ENCODE data around the gene HELZ2.
"Not testable (repeated sequence)": the region's sequence is repeated elsewhere in the genome, so short reads cannot be mapped to it uniquely, and the experiment has no call there.

Gene HELZ2, protein sequence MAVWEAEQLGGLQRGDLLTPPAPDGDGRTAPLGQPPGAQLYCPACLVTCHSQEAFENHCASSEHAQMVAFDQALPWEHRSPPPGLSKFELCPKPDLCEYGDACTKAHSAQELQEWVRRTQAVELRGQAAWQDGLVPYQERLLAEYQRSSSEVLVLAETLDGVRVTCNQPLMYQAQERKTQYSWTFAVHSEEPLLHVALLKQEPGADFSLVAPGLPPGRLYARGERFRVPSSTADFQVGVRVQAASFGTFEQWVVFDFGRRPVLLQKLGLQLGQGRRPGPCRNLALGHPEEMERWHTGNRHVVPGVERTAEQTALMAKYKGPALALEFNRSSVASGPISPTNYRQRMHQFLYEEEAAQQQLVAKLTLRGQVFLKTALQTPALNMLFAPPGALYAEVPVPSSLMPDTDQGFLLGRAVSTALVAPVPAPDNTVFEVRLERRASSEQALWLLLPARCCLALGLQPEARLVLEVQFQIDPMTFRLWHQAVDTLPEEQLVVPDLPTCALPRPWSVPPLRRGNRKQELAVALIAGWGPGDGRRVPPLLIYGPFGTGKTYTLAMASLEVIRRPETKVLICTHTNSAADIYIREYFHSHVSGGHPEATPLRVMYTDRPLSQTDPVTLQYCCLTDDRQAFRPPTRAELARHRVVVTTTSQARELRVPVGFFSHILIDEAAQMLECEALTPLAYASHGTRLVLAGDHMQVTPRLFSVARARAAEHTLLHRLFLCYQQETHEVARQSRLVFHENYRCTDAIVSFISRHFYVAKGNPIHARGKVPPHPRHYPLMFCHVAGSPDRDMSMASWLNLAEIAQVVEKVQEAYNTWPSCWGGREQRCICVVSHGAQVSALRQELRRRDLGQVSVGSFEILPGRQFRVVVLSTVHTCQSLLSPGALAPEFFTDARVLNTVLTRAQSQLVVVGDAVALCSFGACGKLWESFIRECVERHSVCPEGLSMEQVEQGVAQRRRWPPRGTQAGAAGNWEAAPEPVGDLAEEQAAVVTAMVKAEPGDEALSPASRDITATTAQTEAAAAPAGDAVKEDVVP (N-terminal part only)

DNA sequence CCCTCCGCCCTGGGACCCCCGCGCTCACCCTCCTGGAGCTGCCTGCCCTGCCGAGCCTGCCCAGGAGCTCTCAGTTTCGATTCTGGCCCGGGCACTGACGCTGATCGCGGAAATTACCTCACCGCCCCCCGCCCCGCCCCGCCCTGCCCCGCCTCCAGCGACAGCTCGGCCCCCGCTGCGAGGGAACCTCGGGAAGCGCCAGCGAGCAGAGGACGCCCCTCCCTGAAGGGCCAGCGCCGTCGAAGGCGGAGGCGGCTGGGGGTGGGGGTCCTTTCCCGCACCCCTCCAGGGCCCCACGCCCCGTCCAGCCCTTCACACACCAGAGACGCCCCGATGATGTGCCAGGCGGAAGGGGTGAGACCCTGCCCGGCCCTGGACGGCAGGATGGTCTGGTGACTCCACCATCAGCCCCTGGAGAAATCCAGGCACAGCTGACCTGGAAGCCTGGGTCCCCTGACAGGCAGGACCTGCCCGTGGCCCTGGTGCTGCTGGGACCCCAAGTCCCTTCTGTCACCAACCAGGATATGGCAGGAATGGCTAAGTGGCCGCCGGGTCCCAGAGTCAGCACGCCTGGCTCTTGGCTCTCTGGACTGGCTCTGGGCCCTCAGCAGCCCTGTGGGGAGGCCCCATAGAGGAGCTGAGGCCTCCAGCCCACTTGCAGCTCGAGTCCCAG, at the start of gene HELZ2:
HELZ2 (minus strand) TSS at position 84 of the 673 bp plus-strand sequence. CDS start 1,854 bp downstream, outside the sequence.
- DNase-seq: peak; percentile 66

DNA sequence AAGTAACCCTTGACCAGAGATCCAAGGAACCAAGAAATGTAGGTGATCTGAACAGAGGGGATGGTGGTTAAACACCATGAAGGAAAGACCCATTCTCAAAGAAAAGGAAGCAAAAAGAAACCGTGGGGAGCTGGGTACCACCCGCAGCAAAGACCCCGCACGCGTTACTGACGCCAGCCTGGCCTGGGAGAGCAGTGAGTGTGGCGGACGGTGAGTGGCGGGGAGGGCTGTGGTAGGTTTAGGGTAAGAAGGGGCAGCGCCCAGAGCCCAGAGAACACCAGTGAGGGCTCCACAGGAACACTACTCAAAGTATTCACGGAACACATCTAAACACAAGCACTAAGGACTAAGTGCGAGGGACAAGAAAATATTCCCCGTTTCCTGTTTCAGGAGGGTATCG, 48.7 kb upstream of the HELZ2 start:
- no peak for DNase-seq

DNA sequence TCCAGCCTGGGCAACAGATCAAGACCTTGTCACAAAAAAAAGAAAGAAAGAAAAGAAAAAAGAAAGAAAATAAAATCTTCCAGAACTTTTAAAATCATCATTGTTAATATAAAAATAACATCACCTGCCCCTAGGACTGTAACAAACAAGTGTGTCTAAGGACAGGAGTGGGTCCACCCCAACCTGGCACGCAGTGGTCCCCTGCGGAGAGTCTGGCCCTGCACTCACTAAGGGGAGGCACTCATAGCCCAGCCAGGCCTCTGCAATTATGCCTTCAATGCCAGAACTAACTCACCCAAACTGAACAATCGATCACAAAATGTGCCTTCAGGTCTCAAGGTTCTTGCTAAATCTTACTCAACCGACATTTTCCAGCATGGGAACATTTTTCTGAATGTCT, 48.1 kb upstream of the HELZ2 start:
- DNase-seq: no peak

DNA sequence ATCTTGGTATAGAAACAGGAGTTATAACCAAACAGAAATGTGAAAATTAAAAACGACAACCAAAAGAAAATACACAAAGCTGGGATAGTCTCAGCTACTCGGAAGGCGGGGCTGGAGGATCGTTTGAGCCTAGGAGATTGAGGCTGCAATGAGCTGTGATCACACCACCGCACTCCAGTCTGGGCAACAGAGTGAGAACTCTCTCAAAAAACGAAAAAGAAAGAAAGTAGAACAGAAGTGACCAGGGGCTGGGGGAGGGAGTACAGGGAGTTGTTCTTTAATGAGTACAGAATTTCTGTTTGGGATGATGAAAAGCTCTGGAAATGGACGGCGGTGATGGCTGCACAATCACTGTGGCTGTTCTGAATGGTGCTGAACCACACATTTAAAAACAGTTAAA, 47.0 kb upstream of the HELZ2 start:
- no peak for DNase-seq

DNA sequence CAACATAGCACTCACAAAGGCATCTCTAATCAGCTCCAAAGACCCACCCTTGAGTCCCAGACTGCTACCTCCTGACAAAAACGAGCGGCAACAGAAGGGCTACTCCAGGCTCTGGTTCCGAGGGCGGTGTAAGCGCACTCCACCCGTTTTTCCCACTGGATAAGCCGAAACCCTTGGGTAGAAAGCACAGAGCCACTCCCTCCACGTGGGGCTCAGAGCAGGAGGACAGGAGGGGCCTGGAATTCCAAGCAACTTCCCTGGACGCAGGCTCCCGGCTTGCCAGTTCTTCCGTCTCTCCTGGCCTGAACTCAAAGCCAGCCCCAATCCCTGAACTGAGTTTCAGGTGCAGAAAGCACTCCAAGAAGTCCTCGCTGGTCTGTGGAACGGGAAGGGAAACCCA, 45.5 kb upstream of the HELZ2 start:
- DNase-seq: no peak

DNA sequence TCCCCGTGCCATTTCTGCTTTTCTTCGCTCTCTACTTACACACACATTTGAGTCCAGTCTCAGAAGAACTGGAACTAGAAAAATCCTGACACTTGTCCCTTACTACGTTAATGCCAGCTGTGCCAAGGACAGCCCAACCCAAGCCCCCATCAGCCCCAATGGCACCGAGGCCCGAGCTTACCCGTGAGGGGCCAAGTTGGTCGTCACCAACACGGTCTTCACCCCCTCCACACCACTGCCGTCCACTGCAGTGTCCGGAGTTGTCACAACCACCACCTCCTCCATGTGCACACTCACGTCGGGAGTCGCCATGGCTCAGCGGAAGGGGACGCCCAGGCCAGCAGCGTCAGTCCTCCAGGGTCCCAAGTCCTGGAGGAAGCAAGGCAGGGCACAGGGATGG, 45.0 kb upstream of the HELZ2 start:
- DNase-seq: no peak

DNA sequence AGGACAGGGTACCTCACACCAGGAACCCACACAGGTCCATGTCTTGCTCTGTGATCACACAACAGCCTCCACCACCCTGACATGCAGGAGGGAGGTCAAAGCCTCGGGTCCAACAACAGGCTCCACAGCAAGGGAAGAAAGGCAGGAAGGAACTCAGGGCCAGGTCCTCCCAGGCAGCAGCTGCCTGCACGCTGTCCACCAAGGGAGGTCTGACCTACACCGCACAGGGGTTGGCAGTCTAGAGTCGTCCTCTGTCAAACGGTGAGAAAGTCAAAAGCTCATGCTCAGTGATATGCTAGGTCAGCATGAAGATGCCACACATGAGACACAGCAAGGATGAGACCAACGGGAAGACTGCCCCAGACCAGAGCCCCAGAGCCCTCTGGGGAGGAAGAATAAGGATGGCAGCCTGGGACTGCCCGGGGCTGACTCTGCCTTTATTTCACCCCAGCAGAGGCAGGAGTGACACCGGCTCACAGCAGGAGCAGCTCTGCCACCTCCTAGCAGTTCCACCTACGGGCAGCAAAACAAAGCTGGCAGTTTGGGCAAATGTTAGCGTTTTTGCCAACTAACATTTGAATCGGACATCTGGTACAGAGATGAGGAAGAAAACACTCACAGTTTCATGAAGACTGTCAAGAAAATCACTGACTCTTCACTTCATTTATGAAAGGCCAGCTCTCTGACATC, 44.4 kb upstream of the HELZ2 start:
- no peak for DNase-seq

DNA sequence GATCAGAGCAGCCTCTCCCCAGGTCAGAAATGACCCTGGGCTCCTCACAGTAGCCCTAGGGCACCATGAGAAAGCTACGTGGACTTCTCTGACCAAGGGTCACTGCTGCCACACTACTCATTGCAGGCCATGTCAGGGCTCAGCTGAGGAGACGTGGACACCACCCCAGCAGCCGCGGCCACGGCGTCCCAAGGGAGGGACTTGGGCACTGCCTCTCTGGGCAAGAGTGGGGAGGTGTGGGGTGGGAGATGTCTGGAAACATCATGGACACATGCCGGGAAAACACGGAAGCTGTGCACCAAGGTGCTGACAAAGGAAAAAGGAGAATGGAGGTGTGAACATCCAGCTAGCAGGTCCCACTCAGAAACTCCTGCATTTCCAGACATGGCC, 43.8 kb upstream of the HELZ2 start:
- no peak for DNase-seq

DNA sequence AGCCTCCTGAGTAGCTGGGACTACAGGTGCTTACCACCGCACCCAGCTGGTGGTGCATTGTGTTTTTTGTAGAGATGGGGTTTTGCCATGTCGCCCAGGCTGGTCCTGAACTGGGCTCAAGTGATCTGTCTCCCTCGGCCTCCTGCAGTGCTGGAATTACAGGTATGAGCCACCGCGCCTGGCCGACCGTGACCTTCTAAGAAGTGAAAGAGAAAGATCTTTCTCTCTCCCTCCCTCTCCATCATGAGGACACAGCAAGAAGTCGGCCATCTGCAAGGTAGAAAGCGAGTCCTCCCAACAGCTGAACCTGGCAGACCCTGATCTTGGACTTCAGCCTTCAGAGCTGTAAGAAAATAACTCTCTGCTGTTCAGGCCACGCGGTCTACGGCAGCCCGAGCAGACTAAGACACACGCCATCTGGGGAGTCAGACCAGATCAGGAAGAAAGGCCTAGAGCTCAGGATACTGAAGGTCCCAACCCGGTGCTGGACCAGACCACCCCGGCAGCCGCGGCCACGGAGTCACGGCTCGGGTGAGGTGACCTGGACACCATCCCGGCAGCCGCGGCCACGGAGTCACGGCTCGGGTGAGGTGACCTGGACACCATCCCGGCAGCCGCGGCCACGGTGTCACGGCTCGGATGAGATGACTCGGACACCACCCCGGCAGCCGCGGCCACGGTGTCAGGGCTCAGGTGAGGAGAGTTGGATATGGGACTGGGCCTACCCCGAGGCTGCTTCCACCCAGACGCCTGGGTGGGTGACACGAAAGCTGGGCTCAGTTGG, 43.2 kb upstream of the HELZ2 start:
- DNase-seq: no peak

DNA sequence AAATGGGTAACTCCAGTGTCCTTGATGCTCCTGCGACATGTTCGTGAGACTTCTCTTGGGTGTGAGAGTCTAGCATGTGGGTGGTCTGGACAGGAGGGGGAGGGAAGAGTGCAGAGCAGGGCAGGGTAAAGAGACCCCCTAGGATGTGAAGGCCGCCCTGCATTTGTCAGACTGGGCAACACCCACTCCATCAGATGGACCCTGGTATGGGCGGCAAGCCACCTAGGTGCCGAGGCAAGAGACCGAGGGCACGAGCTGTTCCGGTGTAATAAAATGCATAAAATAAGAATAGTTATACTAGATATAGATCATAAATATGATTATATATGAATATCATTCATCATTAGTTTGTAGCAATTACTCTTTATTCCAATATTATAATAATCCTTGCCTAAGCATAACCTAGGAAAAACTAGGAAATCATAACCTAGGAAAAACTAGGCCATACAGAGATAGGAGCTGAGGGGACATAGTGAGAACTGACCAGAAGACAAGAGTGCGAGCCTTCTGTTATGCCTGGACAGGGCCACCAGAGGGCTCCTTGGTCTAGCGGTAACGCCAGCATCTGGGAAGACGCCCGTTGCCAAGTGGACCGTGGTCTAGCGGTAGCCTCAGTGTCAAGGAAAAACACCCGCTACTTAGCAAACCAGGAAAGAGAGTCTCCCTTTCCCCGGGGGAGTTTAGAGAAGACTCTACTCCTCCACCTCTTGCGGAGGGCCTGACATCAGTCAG, 40.0 kb upstream of the HELZ2 start:
- DNase-seq: not testable (repeated sequence)

DNA sequence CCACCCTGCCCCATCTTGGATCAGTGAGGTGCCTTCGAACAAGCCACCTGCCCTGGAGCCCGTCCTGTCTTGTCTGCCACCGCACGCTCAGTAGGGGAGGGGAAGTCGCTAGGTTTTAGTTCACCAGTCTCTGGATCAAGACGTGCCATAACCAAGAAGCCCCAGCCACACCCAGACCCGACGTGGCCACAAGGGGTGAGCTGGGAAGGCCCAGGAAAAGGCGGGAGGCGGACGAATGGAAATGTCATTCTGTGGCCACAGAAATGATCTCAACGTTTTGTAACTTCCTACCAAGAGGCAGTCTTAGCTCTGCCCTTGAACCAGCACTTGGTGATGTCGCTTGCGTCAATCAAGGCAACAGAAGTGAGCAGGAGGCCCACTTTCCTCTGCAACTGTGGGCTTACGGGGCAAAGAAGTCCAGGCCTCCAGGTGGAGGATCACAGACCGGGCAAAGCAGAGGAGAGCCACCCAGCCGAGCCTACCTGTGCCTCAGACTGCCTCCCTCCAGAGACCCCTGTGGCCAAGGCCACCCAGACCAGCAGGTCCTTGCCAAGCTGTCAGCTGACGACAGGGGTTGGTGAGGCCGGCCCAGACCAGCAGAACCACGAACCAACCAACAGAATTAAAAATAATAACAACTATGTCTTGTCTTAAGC, 38.4 kb upstream of the HELZ2 start:
- DNase-seq: no peak

DNA sequence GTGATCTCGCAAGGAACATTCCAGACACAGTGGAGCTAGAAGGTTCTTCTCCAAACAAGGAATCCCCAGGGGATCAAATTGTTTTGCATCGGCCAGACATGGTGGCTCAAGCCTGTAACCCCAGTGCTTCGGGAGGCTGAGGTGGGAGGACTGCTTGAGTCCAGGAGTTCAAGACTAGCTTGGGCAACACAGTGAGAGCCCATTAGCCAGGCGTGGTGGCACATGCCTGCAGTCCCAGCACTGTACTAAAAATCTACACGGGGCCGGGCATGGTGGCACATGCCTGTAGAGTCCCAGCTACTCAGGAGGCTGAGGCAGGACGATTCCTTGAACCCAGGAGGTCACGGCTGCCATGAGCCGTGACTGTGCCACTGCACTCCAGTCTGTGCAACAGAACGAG, 37.6 kb upstream of the HELZ2 start:
- no peak for DNase-seq

DNA sequence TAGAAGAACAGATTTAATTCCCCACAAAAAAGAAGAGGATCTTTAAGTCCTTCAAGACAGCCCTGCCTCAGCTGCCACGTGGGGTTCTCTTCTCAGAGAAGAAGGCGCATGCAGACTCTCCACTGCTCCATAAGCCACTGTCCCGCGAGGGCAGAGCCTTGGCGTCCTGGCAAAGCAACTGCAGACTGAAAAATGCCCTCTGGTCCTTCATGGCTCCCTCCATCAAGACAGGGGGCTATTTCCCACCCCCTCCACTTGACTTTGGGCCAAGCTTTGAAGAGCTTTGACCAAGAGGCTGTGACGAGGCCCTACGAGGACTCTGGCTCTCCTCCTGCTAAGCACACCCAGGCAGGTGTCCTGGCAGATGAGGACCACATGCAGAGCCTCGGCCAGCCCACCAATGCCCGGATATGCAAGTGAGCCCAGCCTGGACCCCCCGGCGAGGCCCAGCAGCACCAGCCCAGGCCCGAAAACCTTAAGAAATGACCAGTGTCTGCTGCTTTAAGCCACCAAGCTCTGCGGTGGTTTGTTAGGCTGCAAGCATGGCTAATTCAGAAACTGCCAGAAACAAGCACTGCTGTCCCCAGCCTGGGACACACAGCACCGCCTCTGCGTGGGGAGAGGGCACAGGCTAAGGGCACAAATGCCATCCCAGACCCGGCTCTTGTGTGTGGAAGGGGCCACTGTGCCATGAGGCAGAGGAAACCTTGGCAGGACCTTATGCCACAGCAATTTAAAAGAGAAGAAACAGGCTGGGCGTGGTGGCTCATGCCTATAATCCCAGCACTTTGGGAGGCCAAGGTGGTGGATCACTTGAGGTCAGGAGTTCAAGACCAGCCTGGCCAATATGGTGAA, 36.8 kb upstream of the HELZ2 start:
- DNase-seq: no peak

DNA sequence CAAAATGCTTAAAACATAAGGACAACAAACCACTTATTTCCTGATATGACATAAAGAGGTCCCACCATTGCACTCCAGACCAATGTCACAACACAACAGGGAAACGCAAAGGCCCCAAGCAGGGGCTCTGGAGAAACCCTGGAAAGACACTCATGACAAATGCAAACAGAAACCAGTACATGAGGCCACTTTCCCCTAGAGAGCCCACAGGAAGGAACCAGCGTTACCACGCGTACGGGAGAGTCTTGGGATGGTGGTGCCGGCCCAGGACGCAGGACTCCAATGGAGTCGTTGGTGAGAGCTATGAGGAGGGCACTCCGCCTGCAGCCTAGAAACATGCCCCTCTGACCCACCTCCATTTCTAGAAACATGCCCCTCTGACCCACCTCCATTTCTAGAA, 32.6 kb upstream of the HELZ2 start:
- DNase-seq: no peak

DNA sequence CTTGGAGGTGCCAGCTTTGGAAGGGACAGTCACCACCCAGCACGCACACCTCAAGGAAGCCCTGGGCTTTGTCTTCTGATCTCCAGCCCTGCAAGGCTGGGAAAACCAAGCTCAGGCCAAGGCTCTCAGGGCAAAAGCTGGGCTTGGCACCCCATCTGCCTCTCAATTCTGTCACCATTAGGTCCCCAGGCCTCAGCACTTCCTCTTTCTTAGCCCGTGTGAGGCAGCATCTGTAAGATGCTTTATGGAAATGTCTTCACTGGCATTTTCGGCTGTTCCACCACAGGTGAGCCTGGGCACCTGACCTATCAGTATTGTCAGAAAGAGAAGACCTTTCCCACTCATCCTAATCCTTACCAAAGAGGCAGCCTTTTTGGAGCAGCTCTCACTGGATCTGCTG, 28.3 kb upstream of the HELZ2 start:
- no peak for DNase-seq

DNA sequence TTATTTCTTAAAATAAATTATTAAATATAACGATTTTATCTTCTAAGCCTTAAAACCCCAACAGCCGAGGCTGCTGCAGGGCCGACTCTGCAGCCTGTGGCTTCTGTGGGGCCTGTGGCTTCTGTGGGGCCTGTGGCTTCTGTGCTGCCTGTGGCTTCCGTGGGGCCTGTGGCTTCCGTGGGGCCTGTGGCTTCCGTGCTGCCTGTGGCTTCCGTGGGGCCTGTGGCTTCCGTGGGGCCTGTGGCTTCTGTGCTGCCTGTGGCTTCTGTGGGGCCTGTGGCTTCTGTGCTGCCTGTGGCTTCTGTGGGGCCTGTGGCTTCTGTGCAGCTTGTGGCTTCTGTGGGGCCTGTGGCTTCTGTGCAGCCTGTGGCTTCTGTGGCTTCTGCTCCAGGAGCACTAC, 27.6 kb upstream of the HELZ2 start:
- DNase-seq: peak; percentile 31

DNA sequence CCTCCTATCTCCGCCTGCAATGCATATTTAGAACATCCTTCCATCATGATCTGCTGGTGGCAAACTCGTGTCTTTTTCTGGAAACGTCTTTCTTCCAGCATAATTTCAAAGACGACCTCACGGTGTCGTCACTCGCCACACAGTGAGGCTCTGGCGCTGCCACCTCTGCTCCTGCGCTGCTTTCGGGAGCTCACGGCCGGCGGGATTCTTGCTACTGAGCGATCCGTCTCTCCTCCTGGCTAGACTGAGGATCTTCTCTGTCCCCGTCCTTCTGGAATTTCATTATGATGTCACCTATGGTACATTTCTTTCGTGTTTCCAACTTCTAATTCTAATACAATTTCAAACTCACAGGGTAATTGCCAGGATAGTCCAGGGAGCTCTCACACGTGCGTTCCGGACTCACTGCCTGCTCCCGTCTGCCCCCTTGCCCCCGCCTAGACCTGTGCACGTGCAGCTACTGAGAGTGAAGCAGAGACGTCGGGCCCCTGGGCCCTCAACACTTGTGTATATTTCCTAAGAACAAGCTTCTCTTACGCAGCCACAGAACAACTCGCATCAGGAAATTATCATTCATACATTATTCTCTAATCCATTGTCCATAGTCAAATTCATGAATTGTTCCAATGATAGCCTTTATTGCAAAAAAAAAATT, 25.5 kb upstream of the HELZ2 start:
- DNase-seq: no peak

DNA sequence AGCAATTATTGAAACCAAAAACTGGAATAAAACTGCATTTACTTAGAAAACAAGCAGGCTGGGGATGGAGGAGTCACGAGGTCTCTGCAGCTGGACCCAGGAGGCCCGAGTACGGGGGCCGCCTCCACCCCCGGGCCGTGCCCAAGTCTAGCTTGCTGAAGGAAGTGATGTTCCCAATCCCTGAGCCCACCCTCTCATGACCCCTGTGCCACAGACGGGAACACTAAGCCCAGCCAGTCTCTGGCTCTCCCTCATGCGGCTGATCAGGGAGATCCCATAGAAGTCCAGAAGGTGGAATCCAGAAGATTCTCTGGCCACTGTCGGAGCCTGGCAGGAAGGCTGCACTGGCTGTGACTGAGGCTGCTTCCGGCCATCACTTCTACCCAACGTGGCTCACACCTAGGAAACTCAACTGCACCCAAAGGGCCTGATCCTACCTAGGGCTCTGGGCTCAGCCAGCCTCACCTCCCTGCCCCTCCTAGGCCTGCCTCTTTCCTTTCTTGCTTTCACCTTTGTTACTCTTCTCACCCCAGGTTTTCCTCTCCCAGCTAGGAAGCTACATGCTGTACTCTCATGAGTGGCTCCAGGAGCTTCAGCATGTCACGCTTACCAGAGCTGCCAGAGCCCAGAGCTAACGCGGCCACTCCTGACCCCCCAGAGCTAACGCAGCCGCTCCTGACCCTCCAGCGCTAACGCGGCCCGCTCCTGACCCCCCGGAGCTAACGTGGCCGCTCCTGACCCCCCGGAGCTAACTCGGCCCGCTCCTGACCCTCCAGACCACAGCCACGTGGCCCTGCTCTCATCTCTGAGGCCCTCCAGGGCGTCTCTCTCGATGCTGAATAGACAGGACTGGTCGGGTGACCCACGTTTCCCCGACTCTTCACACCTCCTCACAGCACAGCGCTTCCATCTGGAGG, 24.7 kb upstream of the HELZ2 start:
- no peak for DNase-seq
